Astrocyte of the spinal cord (primary cell): ENCODE measurements around the gene MACF1.

Experiments
- DNase-seq: peaks from one replicate; pipeline ENCODE4 v3.0.0; 2011; ENCODE audit warnings: low read depth, low spot score
- H3K4me3 ChIP-seq: 2 replicates; pipeline ENCODE4 v1.5.1; 2011; ENCODE audit warnings: low read depth, mild to moderate bottlenecking, low read length, moderate library complexity
- in situ Hi-C: cut with HindIII; loops from 2 replicates; pipeline ENCODE4 v1.10.0; 2017; ENCODE audit warnings: low sequenced_read_pairs
- TF ChIP-seq, protein P1 (sequence below): IDR thresholded peaks from 2 replicates; pipeline ENCODE4 v1.5.1; 2012; ENCODE audit warnings: low read depth, mild to moderate bottlenecking, low read length, inconsistent platforms

The MACF1 gene

GRCh38 chr1:39359028-39359570 is 154.6 kb downstream of the MACF1 start:
- TF ChIP-seq, protein P1, sequence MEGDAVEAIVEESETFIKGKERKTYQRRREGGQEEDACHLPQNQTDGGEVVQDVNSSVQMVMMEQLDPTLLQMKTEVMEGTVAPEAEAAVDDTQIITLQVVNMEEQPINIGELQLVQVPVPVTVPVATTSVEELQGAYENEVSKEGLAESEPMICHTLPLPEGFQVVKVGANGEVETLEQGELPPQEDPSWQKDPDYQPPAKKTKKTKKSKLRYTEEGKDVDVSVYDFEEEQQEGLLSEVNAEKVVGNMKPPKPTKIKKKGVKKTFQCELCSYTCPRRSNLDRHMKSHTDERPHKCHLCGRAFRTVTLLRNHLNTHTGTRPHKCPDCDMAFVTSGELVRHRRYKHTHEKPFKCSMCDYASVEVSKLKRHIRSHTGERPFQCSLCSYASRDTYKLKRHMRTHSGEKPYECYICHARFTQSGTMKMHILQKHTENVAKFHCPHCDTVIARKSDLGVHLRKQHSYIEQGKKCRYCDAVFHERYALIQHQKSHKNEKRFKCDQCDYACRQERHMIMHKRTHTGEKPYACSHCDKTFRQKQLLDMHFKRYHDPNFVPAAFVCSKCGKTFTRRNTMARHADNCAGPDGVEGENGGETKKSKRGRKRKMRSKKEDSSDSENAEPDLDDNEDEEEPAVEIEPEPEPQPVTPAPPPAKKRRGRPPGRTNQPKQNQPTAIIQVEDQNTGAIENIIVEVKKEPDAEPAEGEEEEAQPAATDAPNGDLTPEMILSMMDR: no peak
- H3K4me3 ChIP-seq: no peak overlapping the region
- in situ Hi-C loops: no loop called here
- DNase-seq: peak; percentile 37

GRCh38 chr1:39360731-39361130 is 156.2 kb downstream of the MACF1 start:
- no peak for DNase-seq
- TF ChIP-seq, protein P1: no peak
- H3K4me3 ChIP-seq: no peak overlapping the region
- in situ Hi-C loops: no loop called here

GRCh38 chr1:39361446-39361845 is 157.0 kb downstream of the MACF1 start:
- no peak overlapping the region for H3K4me3 ChIP-seq
- in situ Hi-C loops: no loop called here
- DNase-seq: no peak
- TF ChIP-seq, protein P1: no peak

GRCh38 chr1:39363267-39363666 is 158.8 kb downstream of the MACF1 start:
- in situ Hi-C loops: no loop called here
- H3K4me3 ChIP-seq: no peak overlapping the region
- no peak for DNase-seq
- TF ChIP-seq, protein P1: no peak

DNA sequence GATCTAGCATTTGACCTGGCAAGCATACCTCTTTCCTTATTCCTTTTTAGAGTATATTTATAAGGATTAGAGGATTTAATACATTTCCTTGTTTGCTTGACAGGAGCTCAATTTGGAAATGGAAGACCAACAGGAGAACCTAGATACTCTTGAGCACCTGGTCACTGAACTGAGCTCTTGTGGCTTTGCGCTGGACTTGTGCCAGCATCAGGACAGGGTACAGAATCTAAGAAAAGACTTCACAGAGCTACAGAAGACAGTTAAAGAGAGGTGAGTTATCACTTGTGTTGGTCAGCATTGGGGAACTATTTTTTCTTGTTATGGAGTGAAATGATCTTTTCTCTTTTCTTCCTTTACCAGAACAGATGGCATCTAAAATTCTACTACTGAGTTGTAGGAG is 163.6 kb downstream of the MACF1 start:
- no peak for DNase-seq
- in situ Hi-C loops: no loop called here
- TF ChIP-seq, protein P1: no peak
- H3K4me3 ChIP-seq: no peak overlapping the region

- TF ChIP-seq, protein P1: no peak
- DNase-seq: no peak
- in situ Hi-C loops: no loop called here
- H3K4me3 ChIP-seq: no peak overlapping the region
Observed at GRCh38 chr1:39369565-39369964, 165.1 kb downstream of the MACF1 start.

GRCh38 chr1:39370602-39371001 is 166.1 kb downstream of the MACF1 start:
- H3K4me3 ChIP-seq: no peak overlapping the region
- TF ChIP-seq, protein P1: no peak
- no peak for DNase-seq
- in situ Hi-C loops: no loop called here
